ENCODE results near the gene EFHC2. TPM values are rescaled to one million over a fixed set of nuclear protein-coding genes. Genes with fewer than 3 reads are reported as not detected.
A peak's percentile ranks its signal among the peaks of the same experiment; 100 is the strongest.

EFHC2 gene
- total RNA-seq, 1 experiment from 2014 or later, result 1.1 TPM

DNA sequence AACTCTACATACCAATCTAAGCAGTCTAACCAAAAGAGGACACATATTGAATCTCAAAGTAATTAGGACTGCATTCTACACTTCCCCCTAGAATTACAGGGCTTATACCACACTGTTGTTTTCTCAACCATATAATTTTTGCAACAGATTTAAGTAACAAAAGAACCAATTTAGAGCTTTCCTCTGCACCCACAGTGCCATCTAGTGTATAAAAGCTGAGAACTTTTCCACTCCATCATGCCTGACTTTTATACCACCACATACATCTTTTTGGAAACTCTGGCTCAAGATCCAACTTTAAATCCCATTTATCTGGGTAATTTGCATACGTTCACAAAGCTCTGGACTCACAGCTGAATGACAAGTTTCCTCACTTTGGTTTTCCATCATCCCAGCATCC lies 99.5 kb downstream of the EFHC2 start:
- TF ChIP-seq, protein P1, sequence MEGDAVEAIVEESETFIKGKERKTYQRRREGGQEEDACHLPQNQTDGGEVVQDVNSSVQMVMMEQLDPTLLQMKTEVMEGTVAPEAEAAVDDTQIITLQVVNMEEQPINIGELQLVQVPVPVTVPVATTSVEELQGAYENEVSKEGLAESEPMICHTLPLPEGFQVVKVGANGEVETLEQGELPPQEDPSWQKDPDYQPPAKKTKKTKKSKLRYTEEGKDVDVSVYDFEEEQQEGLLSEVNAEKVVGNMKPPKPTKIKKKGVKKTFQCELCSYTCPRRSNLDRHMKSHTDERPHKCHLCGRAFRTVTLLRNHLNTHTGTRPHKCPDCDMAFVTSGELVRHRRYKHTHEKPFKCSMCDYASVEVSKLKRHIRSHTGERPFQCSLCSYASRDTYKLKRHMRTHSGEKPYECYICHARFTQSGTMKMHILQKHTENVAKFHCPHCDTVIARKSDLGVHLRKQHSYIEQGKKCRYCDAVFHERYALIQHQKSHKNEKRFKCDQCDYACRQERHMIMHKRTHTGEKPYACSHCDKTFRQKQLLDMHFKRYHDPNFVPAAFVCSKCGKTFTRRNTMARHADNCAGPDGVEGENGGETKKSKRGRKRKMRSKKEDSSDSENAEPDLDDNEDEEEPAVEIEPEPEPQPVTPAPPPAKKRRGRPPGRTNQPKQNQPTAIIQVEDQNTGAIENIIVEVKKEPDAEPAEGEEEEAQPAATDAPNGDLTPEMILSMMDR (conservative IDR thresholded peaks at IDR 0.05), result peak; percentile 62
- H3K9ac ChIP-seq (ENCODE audit: extremely low read depth, insufficient read length, low read length), result no peak overlapping the region
- no peaks in the 10 kb centered on the region for H3K27me3 Mint-ChIP-seq (ENCODE audit: low read depth)
- no peak overlapping the region for H3K27ac Mint-ChIP-seq
- H2BK120ac ChIP-seq (ENCODE audit: low read depth, low read length, poor library complexity, severe bottlenecking), result no peak overlapping the region
- H3K23ac ChIP-seq (ENCODE audit: insufficient read length, low read depth, low read length), result no peak overlapping the region
- no peaks in the 10 kb centered on the region for H3K4me1 ChIP-seq (ENCODE audit: insufficient read depth, low read length)
- H2BK5ac ChIP-seq (ENCODE audit: insufficient read length, low read length), result no peak overlapping the region
- peaks cover 15 to 24% of the 10 kb centered on the region in 2 experiments for H3K4me1 Mint-ChIP-seq
- H3K27ac ChIP-seq (ENCODE audit: insufficient read length, low read depth, low read length), result no peak overlapping the region
- H3K4ac ChIP-seq (ENCODE audit: low read depth, low read length), result no peak overlapping the region
- H3K4me2 ChIP-seq (ENCODE audit: insufficient read depth, insufficient read length, low read length), result no peak overlapping the region
- no peak overlapping the region for H3K56ac ChIP-seq (ENCODE audit: insufficient read length, low read depth, low read length)
- no peaks in the 10 kb centered on the region for H3K79me2 ChIP-seq (ENCODE audit: insufficient read depth, low read length)
- H2BK15ac ChIP-seq (ENCODE audit: low read depth, low read length), result no peak overlapping the region
- H3K4me3 Mint-ChIP-seq, result no peak overlapping the region
- H4K91ac ChIP-seq (ENCODE audit: insufficient read length, low read depth, low read length), result no peak overlapping the region
- no peaks in the 10 kb centered on the region for H3K23me2 ChIP-seq (ENCODE audit: insufficient read length, low read depth, low read length, poor library complexity, severe bottlenecking)
- no peak overlapping the region for H3K14ac ChIP-seq (ENCODE audit: insufficient read depth, low read length)
- WGBS (ENCODE audit: extremely low coverage, insufficient read length, low lambda C conversion rate), result no CpG with 5 or more reads among the region's 1 CpG
- H3K36me3 Mint-ChIP-seq (ENCODE audit: insufficient read depth in 1 of 3, low read depth in 3 of 3), result no peaks in the 10 kb centered on the region; a peak in 1 of 7 replicates
- no peaks in the 10 kb centered on the region for H3K79me1 ChIP-seq (ENCODE audit: insufficient read depth, low read depth, low read length, poor library complexity, severe bottlenecking)
- no peak overlapping the region for H4K5ac ChIP-seq (ENCODE audit: insufficient read length, low read depth, low read length)
- H3K27me3 ChIP-seq (ENCODE audit: insufficient read depth, low read length), result no peaks in the 10 kb centered on the region
- H3T11ph ChIP-seq (ENCODE audit: low read length), result no peak overlapping the region
- H2AK5ac ChIP-seq (ENCODE audit: insufficient read length, low read length), result no peak overlapping the region
- peaks cover 57 to 59% of the 10 kb centered on the region in 2 experiments for H3K9me3 Mint-ChIP-seq
- H3K18ac ChIP-seq (ENCODE audit: insufficient read length, low read depth, low read length), result no peak overlapping the region
- no peak overlapping the region for H4K8ac ChIP-seq (replicated peaks; ENCODE audit: insufficient read length, low read depth, low read length)
- H2BK12ac ChIP-seq (ENCODE audit: insufficient read length, low read depth, low read length), result no peak overlapping the region
- peaks cover 35% of the 10 kb centered on the region for H3K9me3 ChIP-seq (ENCODE audit: control insufficient read depth, low read depth, low read length)
- no peak overlapping the region for H2BK20ac ChIP-seq (ENCODE audit: low read depth, low read length, poor library complexity, severe bottlenecking)
- DNase-seq, result no peak
- H4K20me1 ChIP-seq (ENCODE audit: control insufficient read depth, insufficient read depth, insufficient read length), result no peaks in the 10 kb centered on the region
- H2AFZ ChIP-seq (ENCODE audit: low read length), result no peak overlapping the region
